ENCODE measurements around the gene SPATA3.

The SPATA3 gene

GRCh38 chr2:231009236-231009919 is 13.5 kb downstream of the SPATA3 start (continued):
- TF ChIP-seq ZNF518A (tag by site-specific recombination; conservative IDR thresholded peaks at IDR 0.05; ENCODE audit: low read depth) = no peak
- no peak for TF ChIP-seq ZNF23 (tag by site-specific recombination; IDR thresholded peaks at IDR 0.05; ENCODE audit: borderline replicate concordance)
- TF ChIP-seq ZBTB11 (tag by site-specific recombination; conservative IDR thresholded peaks at IDR 0.05; ENCODE audit: low read depth) = no peak
- TF ChIP-seq RBAK (tag by site-specific recombination; IDR thresholded peaks at IDR 0.05) = no peak
- TF ChIP-seq ZNF423 (tag by site-specific recombination; IDR thresholded peaks at IDR 0.05) = no peak
- TF ChIP-seq KLF1 (tag by site-specific recombination; IDR thresholded peaks at IDR 0.05) = no peak
- no peak for TF ChIP-seq MEIS1 (CRISPR knock-in tag; IDR thresholded peaks at IDR 0.05; ENCODE audit: borderline replicate concordance)
- no peak for TF ChIP-seq ZNF843 (tag by site-specific recombination; IDR thresholded peaks at IDR 0.05)
- TF ChIP-seq ZNF112 (tag by site-specific recombination; IDR thresholded peaks at IDR 0.05) = no peak
- TF ChIP-seq ZNF692 (tag by site-specific recombination; IDR thresholded peaks at IDR 0.05) = no peak
- no peak for TF ChIP-seq PRDM2 (tag by site-specific recombination; IDR thresholded peaks at IDR 0.05; ENCODE audit: borderline replicate concordance)
- TF ChIP-seq ZNF214 (tag by site-specific recombination; IDR thresholded peaks at IDR 0.05; ENCODE audit: borderline replicate concordance) = no peak
- no peak for TF ChIP-seq REST (tag by site-specific recombination; IDR thresholded peaks at IDR 0.05)

Measured in HEK293 (cell line).